ENCODE results near the gene WDR5.

- TF ChIP-seq POLR2AphosphoS5 (IDR thresholded peaks at IDR 0.05; ENCODE audit: low read depth, low read length) (no peak), POLR2A (IDR thresholded peaks at IDR 0.05; ENCODE audit: low read depth, low read length) (no peak), PAX5 (IDR thresholded peaks at IDR 0.05; ENCODE audit: insufficient read depth, low read length, severe bottlenecking) (no peak)
Observed at GRCh38 chr9:134157378-134157885, 21.6 kb downstream of the WDR5 start.

Data from GM12891 (cell line).